Mammary epithelial cell (primary cell): ENCODE results near the gene ZNF224.

Experiments
- CTCF ChIP-seq, 2 donors: IDR thresholded peaks in 1 of 2; conservative IDR thresholded peaks in 1 of 2; 2 replicates each; pipeline ENCODE4 v1.5.1; 2011 to 2012; ENCODE audit warnings: inconsistent platforms in 2 of 2, low read length in 2 of 2, mild to moderate bottlenecking in 2 of 2, control low read depth in 1 of 2, low read depth in 1 of 2; ENCODE audit not compliant: insufficient read depth in 1 of 2; ENCODE audit errors: extremely low read depth in 1 of 2
- EZH2 ChIP-seq: IDR thresholded peaks from 2 replicates; pipeline ENCODE4 v1.6.1; 2012; ENCODE audit warnings: low read length, inconsistent platforms, borderline replicate concordance

- TF ChIP-seq CTCF (conservative IDR thresholded peaks at IDR 0.05 in 1 of 2, IDR thresholded peaks at IDR 0.05 in 1 of 2; ENCODE audit: extremely low read depth in 1 of 2, insufficient read depth in 1 of 2, low read depth in 1 of 2, low read length in 2 of 2), result no peak
- no peak for TF ChIP-seq EZH2
These were observed 18.6 kb downstream of the ZNF224 start for GRCh38 chr19:44112802-44113137.
